IMR-90 (cell line): Measurements from ENCODE around the gene ARAP2. TPM values are rescaled to one million over a fixed set of nuclear protein-coding genes. Genes with fewer than 3 reads are reported as not detected.

Experiments
- ATAC-seq: fragments of 200-7000 bp; cut with Tn5 transposase; 2 replicates; pipeline ENCODE4 v1.9.1; 2020; ENCODE audit warnings: low read depth, mild to moderate bottlenecking, moderate library complexity
- BruUV-seq: library from RNA; stranded (reverse); fragments of 400-500 nt; replicated peaks from 2 replicates; lab custom pipeline; 2021; lab: Mats Ljungman, UMichigan
- CTCF ChIA-PET: fragments of 300-600 bp; formaldehyde crosslinking; extraction: SDS; loops from one replicate; lab custom pipeline; 2021; ENCODE audit warnings: antibody characterized with exemption; lab: Yijun Ruan, JAX
- POLR2A ChIA-PET: fragments of 300-600 bp; sonication (Branson Sonifier 250); formaldehyde crosslinking; loops from one replicate; lab custom pipeline; 2022; ENCODE audit warnings: antibody characterized with exemption; ENCODE audit not compliant: unreplicated experiment; lab: Charles Lee
- DNase-seq: peaks from one replicate; pipeline ENCODE4 v3.0.0; 2013
- H2AFZ ChIP-seq: replicated peaks from 2 replicates; pipeline ENCODE3; 2013; ENCODE audit warnings: low read length, mild to moderate bottlenecking; ENCODE audit not compliant: poor library complexity
- H2AK5ac ChIP-seq: 2 replicates; pipeline ENCODE4 v1.6.1; 2013; ENCODE audit warnings: low read depth, low read length, inconsistent platforms
- H2AK9ac ChIP-seq: replicated peaks from 2 replicates; pipeline ENCODE3; 2013; ENCODE audit warnings: mild to moderate bottlenecking, low read depth, low read length, moderate library complexity; ENCODE audit not compliant: poor library complexity
- H2BK120ac ChIP-seq: 2 replicates; pipeline ENCODE4 v1.6.1; 2013; ENCODE audit warnings: low read depth, low read length, inconsistent platforms
- H2BK15ac ChIP-seq: 3 replicates; pipeline ENCODE4 v1.6.1; 2013; ENCODE audit warnings: low read depth, low read length, inconsistent platforms
- H2BK20ac ChIP-seq: 2 replicates; pipeline ENCODE4 v1.6.1; 2013; ENCODE audit warnings: low read depth, mild to moderate bottlenecking, inconsistent platforms, low read length, moderate library complexity
- H2BK5ac ChIP-seq: 2 replicates; pipeline ENCODE4 v1.6.1; 2013; ENCODE audit warnings: mild to moderate bottlenecking, low read depth, low read length, inconsistent platforms; ENCODE audit not compliant: poor library complexity, severe bottlenecking
- H3K14ac ChIP-seq: replicated peaks from 2 replicates; pipeline ENCODE4 v1.6.1; 2013; ENCODE audit warnings: low read depth, low read length, inconsistent platforms
- H3K18ac ChIP-seq: 2 replicates; pipeline ENCODE4 v1.6.1; 2013; ENCODE audit warnings: low read depth, low read length, control low read depth
- H3K23ac ChIP-seq: 2 replicates; pipeline ENCODE4 v1.6.1; 2013; ENCODE audit warnings: low read depth, low read length, inconsistent platforms
- H3K27ac ChIP-seq: 2 replicates; pipeline ENCODE4 v1.5.1; 2013; ENCODE audit warnings: mild to moderate bottlenecking, control low read depth, low read length; ENCODE audit not compliant: insufficient read depth
- H3K27me3 ChIP-seq: 2 replicates; pipeline ENCODE4 v1.6.1; 2013; ENCODE audit warnings: low read length; ENCODE audit not compliant: control insufficient read depth, insufficient read depth
- H3K36me3 ChIP-seq: 2 replicates; pipeline ENCODE4 v1.6.1; 2013; ENCODE audit warnings: low read length, mixed read lengths; ENCODE audit not compliant: control insufficient read depth, insufficient read depth
- H3K4ac ChIP-seq: 2 replicates; pipeline ENCODE4 v1.6.1; 2013; ENCODE audit warnings: low read depth, low read length, inconsistent platforms
- H3K4me1 ChIP-seq: 2 replicates; pipeline ENCODE4 v1.6.1; 2013; ENCODE audit warnings: low read length, mixed read lengths; ENCODE audit not compliant: control insufficient read depth, insufficient read depth
- H3K4me2 ChIP-seq: 2 replicates; pipeline ENCODE4 v1.6.1; 2013; ENCODE audit warnings: low read depth, mild to moderate bottlenecking, control low read depth, low read length, moderate library complexity
- H3K4me3 ChIP-seq: 2 replicates; pipeline ENCODE4 v1.5.1; 2013; ENCODE audit warnings: low read depth, mild to moderate bottlenecking, control low read depth, low read length, moderate library complexity; ENCODE audit not compliant: insufficient read depth
- H3K56ac ChIP-seq: 2 replicates; pipeline ENCODE4 v1.6.1; 2013; ENCODE audit warnings: low read length, inconsistent platforms; ENCODE audit not compliant: insufficient read depth; ENCODE audit errors: extremely low read depth
- H3K79me1 ChIP-seq, 2 experiments: 2 replicates each; pipeline ENCODE4 v1.6.1; 2013; ENCODE audit warnings: low read length in 2 of 2, inconsistent platforms in 1 of 2, low read depth in 1 of 2
- H3K9ac ChIP-seq: 2 replicates; pipeline ENCODE4 v1.6.1; 2013; ENCODE audit warnings: low read depth, low read length, control low read depth
- H3K9me1 ChIP-seq: 2 replicates; pipeline ENCODE4 v1.6.1; 2013; ENCODE audit warnings: low read length, inconsistent platforms; ENCODE audit not compliant: insufficient read depth
- H3K9me3 ChIP-seq: 2 replicates; pipeline ENCODE4 v1.6.1; 2013; ENCODE audit warnings: low read length; ENCODE audit not compliant: control insufficient read depth, insufficient read depth
- H4K20me1 ChIP-seq: 2 replicates; pipeline ENCODE4 v1.6.1; 2013; ENCODE audit warnings: low read length, inconsistent platforms; ENCODE audit not compliant: insufficient read depth
- H4K5ac ChIP-seq: 2 replicates; pipeline ENCODE4 v1.6.1; 2013; ENCODE audit warnings: mild to moderate bottlenecking, low read depth, low read length, control low read depth
- H4K8ac ChIP-seq, 2 experiments: 2 replicates each; pipeline ENCODE4 v1.6.1; 2013; ENCODE audit warnings: low read depth in 2 of 2, low read length in 2 of 2, control low read depth in 1 of 2, inconsistent platforms in 1 of 2
- H4K91ac ChIP-seq: 2 replicates; pipeline ENCODE4 v1.6.1; 2013; ENCODE audit warnings: low read depth, low read length, inconsistent platforms; ENCODE audit not compliant: insufficient read depth
- BHLHE40 ChIP-seq: fragments of 150-350 bp; IDR thresholded peaks from 2 replicates; pipeline ENCODE4 v1.6.1; 2016; ENCODE audit warnings: mild to moderate bottlenecking, low read depth, low read length
- ELK1 ChIP-seq: fragments of 150-350 bp; IDR thresholded peaks from 2 replicates; pipeline ENCODE4 v1.6.1; 2016; ENCODE audit warnings: low read depth, mild to moderate bottlenecking, low read length, moderate library complexity, borderline replicate concordance
- dilution Hi-C: fragments of 300-500 bp; cut with HindIII; formaldehyde crosslinking; loops from one replicate; pipeline ENCODE4 v1.14.3; 2018; ENCODE audit warnings: low sequenced_read_pairs; ENCODE audit not compliant: unreplicated experiment
- in situ Hi-C: fragments of 300-500 bp; cut with MboI; formaldehyde crosslinking; loops from 3 replicates; pipeline ENCODE4 v1.14.3; 2019; ENCODE audit warnings: low sequenced_read_pairs, inconsistent platforms, mixed read lengths
- intact Hi-C: fragments of 100-400 bp; cut with micrococcal nuclease; formaldehyde crosslinking; loops from 2 replicates; pipeline ENCODE4 v1.10.0; 2022
- polyA plus RNA-seq, 3 experiments: library from polyadenylated mRNA; depleted of rRNA; stranded (reverse); fragments of >200 nt; gene quantifications; 2 replicates each; pipeline ENCODE4 v1.2.3, GENCODE V29; 2012; ENCODE audit warnings: low replicate concordance in 1 of 3
- total RNA-seq: library from RNA; depleted of rRNA; stranded (reverse); fragments of >200 nt; gene quantifications from 2 replicates; pipeline ENCODE4 v1.2.3, GENCODE V29; 2012

ARAP2 gene
- total and polyA plus RNA-seq, 2 of the 4 experiments (the other 2 are of a cell fraction): 0.32 to 1.8 TPM

DNA sequence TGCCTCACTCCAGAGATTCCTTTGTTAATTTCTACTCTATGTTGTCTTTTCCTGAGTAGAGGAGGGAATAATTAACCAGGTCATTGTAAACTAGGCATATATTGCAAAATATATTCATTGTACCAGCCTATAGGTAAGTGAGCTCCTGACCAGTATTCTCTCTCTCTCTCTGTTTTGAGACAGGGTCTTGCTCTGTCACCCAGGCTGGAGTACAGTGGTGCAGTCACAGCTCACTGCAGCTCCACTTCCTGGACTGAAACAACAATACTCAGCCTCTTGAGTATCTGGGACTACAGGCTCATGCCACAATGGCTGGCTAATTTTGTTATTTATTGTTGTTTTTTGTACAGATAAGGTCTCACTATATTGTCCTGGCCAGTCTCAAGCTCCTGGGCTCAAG, 198.3 kb downstream of the ARAP2 start:
- Histone ChIP-seq H4K91ac (no peak overlapping the region), H2BK15ac (no peak overlapping the region), H3K14ac (no peak overlapping the region), H3K4ac (no peak overlapping the region), H3K4me2 (no peak overlapping the region), H2AK5ac (no peak overlapping the region), H3K79me1 (no peaks in the 10 kb centered on the region), H4K20me1 (no peaks in the 10 kb centered on the region), H2BK120ac (no peak overlapping the region), H3K4me3 (no peak overlapping the region), H2BK20ac (no peak overlapping the region), H3K9me1 (no peaks in the 10 kb centered on the region), H3K18ac (no peak overlapping the region), H2AK9ac (no peak overlapping the region), H3K9me3 (0 out of 2 replicates have a peak, but pooled peaks cover 2% of the 10 kb centered on the region), H3K27me3 (no peaks in the 10 kb centered on the region), H3K36me3 (no peaks in the 10 kb centered on the region), H3K23ac (no peak overlapping the region), H3K27ac (no peak overlapping the region), H3K56ac (no peak overlapping the region), H4K8ac (no peak overlapping the region), H2BK5ac (no peak overlapping the region), H3K9ac (no peak overlapping the region), H3K4me1 (no peaks in the 10 kb centered on the region), H2AFZ (no peak overlapping the region), H4K5ac (no peak overlapping the region)
- no TSS peak for BruUV-seq
- in situ Hi-C loops: no loop called here
- no peak for ATAC-seq
- TF ChIP-seq ELK1: no peak
- TF ChIP-seq BHLHE40: no peak
- intact Hi-C loops: no loop called here
- no peak for DNase-seq
- dilution Hi-C loops: no loop called here
- POLR2A ChIA-PET: no interaction called here
- CTCF ChIA-PET: no interaction called here
